Muscle of leg (tissue), 11 donors: ENCODE results near the gene EFNA5. TPM values are rescaled to one million over a fixed set of nuclear protein-coding genes. Genes with fewer than 3 reads are reported as not detected.

Source experiments
- DNase-seq: peaks from one replicate; pipeline ENCODE4 v3.0.0; 2013
- H3K27ac ChIP-seq: one replicate; pipeline ENCODE4 v1.5.1; 2013; ENCODE audit warnings: mild to moderate bottlenecking, low read length, control low read depth
- H3K27me3 ChIP-seq: one replicate; pipeline ENCODE4 v1.6.1; 2013; ENCODE audit warnings: low read length; ENCODE audit not compliant: control insufficient read depth, insufficient read depth
- H3K36me3 ChIP-seq: one replicate; pipeline ENCODE4 v1.6.1; 2013; ENCODE audit warnings: low read length; ENCODE audit not compliant: control insufficient read depth, insufficient read depth
- H3K4me1 ChIP-seq: one replicate; pipeline ENCODE4 v1.6.1; 2013; ENCODE audit warnings: low read length; ENCODE audit not compliant: control insufficient read depth, insufficient read depth
- H3K4me3 ChIP-seq: one replicate; pipeline ENCODE4 v1.5.1; 2013; ENCODE audit warnings: low read length, control low read depth
- H3K9me3 ChIP-seq: replicated peaks from 2 replicates; pipeline ENCODE4 v1.6.1; 2013; ENCODE audit warnings: low read depth, low read length; ENCODE audit not compliant: control insufficient read depth
- WGBS: methylation state at CpG from one replicate; pipeline ENCODE4 v1.1.5; 2013; ENCODE audit warnings: missing lambda C conversion rate; ENCODE audit not compliant: insufficient coverage; 5-methylcytosine and 5-hydroxymethylcytosine counted together
- polyA plus RNA-seq, 8 donors: library from polyadenylated mRNA; unstranded; fragments of 120-200 nt; gene quantifications; one replicate each; pipeline versions ENCODE4 v1.2.1 to v1.2.3, GENCODE V29; 2013; ENCODE audit warnings: inconsistent platforms in 1 of 8, low replicate concordance in 1 of 8; ENCODE audit not compliant: insufficient read length in 8 of 8, insufficient read depth in 1 of 8
- total RNA-seq: library from RNA; stranded (reverse); fragments of 120-200 nt; gene quantifications from one replicate; pipeline ENCODE4 v1.2.4, GENCODE V29; 2013

Gene EFNA5
- total and polyA plus RNA-seq, 9 donors, result 2.2 to 11.4 (median 4.0) TPM

DNA sequence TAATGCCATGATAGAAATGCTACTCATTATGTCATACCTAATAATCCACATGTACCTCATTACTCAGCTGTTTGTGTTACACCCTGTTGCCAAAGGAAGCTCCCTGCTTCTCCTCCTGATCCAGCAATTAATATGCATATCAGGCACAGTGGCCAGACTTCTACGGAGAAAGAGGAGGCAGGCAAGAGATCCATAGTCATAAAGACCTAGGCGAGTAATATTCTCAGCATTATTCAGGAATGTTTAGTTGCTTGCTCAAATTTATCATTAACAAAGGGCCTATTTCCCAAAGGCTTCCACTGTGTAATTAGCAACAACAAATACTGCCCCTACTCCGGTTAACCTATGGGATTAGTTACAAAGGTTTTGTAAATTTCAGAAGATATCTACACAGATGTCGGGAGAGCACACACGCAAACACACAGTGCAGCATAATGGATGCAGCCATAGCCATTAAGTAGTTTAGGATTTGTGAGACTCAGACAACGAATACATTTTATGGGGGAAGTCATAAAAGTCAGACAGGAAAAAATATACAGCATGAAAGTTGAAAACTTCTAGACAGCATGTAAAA, 192.6 kb downstream of the EFNA5 start:
- Histone ChIP-seq H3K27ac (no peak overlapping the region), H3K4me1 (peaks cover under 1% of the 10 kb centered on the region), H3K27me3 (no peaks in the 10 kb centered on the region), H3K4me3 (no peak overlapping the region), H3K36me3 (no peaks in the 10 kb centered on the region), H3K9me3 (no peaks in the 10 kb centered on the region)
- WGBS, result 29% methylated on average over 1 of the region's 6 CpGs
- no peak for DNase-seq

DNA sequence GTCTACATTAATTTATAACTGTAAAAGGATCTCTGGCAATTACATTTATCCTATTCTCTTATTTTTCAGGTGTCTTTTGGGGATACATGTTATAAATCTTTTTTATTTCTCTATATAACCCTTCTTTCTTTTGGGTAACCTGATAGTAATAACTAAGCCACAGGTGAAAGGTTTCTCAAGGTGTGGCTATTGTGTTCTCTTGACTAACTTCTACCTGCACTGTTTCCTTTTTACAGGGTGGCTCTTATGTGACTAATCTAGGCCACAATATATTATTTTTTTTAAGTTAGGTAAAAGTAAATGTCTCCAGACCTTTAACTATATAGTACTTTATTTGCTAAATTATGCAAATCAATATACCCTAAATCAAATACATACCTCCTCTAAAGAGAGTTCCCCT, 193.2 kb downstream of the EFNA5 start:
- H3K36me3 ChIP-seq, result no peaks in the 10 kb centered on the region
- H3K4me3 ChIP-seq, result no peak overlapping the region
- no peaks in the 10 kb centered on the region for H3K4me1 ChIP-seq
- no peak overlapping the region for H3K27ac ChIP-seq
- H3K27me3 ChIP-seq, result no peaks in the 10 kb centered on the region
- DNase-seq, result no peak
- no peaks in the 10 kb centered on the region for H3K9me3 ChIP-seq

DNA sequence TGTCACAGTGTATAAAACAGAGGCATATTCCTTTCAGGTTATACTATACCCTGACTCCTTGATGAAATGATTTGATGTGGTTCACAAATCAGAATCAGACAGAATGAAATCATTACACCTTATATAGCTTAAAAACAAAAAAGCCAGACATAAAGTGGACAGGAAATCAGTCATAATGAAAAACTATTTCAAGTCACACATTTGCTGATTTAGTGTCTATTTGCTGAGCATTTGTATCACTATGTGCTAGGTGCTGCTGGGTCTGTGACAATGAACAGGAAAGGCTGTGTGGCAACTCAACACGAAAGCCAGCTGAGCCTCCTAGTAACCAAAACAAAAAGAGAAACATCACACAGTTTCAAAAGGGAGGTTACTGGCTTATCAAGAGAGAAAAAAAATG, 194.0 kb downstream of the EFNA5 start:
- H3K9me3 ChIP-seq, result no peaks in the 10 kb centered on the region
- peak; percentile 12 for DNase-seq
- no peaks in the 10 kb centered on the region for H3K36me3 ChIP-seq
- H3K27ac ChIP-seq, result no peak overlapping the region
- no CpG with 5 or more reads among the region's 1 CpG for WGBS
- no peaks in the 10 kb centered on the region for H3K4me1 ChIP-seq
- H3K27me3 ChIP-seq, result no peaks in the 10 kb centered on the region
- H3K4me3 ChIP-seq, result no peak overlapping the region

DNA sequence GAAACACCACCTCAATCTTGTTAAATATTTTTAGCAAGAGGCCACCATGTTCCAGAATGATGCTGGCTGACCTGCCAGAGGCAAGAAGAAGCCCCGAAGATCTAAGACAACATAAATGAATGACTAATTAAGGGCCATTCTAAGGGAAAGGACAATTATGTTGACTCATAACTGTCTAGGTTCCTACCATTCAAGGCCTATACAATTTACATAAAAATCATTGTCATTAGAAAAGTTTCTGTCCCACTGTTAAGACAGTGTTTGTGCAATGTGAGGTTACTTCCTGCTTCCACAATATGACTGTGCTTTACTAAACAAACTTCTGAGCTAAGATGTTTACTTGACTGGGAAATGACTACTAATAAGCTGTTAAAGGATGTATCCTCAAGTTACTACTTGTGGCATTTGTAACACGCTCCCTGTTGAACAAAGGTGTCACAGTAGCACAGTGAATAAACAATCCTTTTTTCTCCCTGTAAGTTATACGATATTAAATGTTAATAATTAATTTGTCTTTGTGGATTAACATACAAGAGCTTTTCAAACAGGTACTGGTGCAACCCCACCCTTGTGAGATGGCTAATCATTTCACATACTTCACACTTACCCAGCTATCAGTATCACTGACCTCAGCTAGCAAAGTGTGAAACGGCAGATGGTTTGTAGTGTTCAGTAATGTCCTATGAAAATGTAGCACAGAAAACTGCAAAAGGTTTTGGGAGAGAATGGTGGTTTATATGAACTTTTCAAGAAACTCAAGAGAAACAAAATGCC, 195.8 kb downstream of the EFNA5 start:
- Histone ChIP-seq H3K36me3 (no peaks in the 10 kb centered on the region), H3K4me1 (no peaks in the 10 kb centered on the region), H3K27ac (no peak overlapping the region), H3K9me3 (no peaks in the 10 kb centered on the region), H3K27me3 (no peaks in the 10 kb centered on the region), H3K4me3 (no peak overlapping the region)
- no CpG with 5 or more reads among the region's 4 CpGs for WGBS
- DNase-seq, result no peak

DNA sequence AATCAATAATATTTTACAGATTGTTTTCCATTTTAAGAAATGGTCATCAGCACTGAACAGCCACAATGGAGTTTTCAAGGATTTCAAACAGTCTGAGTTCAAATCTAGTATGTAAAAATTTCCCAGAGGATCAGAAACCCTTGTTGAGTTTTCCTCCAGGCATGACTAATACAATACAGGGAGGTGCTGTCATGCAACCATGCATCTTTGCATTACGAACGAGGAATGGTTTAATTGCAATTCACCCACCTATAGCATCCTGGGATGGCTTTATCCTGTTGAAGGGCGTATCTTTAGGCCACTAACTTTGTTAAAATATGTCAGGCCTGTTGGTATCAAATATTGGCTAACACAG, 196.4 kb downstream of the EFNA5 start:
- no CpG with 5 or more reads among the region's 3 CpGs for WGBS
- DNase-seq, result no peak
- no peaks in the 10 kb centered on the region for H3K4me1 ChIP-seq
- H3K4me3 ChIP-seq, result no peak overlapping the region
- no peaks in the 10 kb centered on the region for H3K36me3 ChIP-seq
- H3K9me3 ChIP-seq, result no peaks in the 10 kb centered on the region
- H3K27me3 ChIP-seq, result no peaks in the 10 kb centered on the region
- no peak overlapping the region for H3K27ac ChIP-seq

DNA sequence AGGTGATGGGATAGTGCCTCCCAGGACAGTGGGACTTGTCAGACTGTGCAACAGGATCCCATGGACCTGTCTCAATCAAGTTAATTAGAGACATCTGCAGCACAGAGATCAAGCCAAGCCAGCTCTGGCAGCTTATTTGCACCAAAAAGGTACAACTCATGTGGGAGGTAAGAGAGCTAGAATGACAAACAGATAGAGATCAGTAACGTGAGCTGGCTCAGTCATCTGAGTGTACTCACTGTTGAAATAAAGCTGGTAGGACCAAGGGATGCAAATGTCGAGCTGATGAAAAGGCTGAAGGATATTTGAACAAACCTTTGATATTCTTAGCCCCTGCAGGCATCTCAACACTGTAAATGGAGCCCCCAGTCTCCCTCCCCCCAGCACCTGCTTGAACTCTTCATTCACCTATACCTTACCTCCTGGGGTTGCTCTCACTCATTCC, 198.1 kb downstream of the EFNA5 start:
- Histone ChIP-seq H3K27ac (no peak overlapping the region), H3K36me3 (no peaks in the 10 kb centered on the region), H3K4me1 (no peaks in the 10 kb centered on the region), H3K9me3 (no peaks in the 10 kb centered on the region), H3K27me3 (no peaks in the 10 kb centered on the region), H3K4me3 (no peak overlapping the region)
- DNase-seq, result no peak
- 52% methylated on average over 2 of the region's 2 CpGs for WGBS

DNA sequence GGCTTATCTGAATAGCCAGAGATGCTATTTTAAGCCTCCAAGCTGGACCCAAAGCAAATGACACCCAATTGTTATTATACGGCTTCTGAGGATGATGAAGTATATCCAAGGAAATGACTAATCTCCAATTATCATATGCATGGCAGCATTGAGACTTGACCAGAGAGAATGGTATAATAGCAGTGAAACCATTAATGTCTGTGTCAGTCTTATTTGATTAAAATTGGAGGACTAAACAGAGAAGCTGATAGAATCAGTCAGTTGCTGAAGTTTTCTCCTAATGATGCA, 200.5 kb downstream of the EFNA5 start:
- no CpG with 5 or more reads among the region's 1 CpG for WGBS
- no peak overlapping the region for H3K27ac ChIP-seq

DNA sequence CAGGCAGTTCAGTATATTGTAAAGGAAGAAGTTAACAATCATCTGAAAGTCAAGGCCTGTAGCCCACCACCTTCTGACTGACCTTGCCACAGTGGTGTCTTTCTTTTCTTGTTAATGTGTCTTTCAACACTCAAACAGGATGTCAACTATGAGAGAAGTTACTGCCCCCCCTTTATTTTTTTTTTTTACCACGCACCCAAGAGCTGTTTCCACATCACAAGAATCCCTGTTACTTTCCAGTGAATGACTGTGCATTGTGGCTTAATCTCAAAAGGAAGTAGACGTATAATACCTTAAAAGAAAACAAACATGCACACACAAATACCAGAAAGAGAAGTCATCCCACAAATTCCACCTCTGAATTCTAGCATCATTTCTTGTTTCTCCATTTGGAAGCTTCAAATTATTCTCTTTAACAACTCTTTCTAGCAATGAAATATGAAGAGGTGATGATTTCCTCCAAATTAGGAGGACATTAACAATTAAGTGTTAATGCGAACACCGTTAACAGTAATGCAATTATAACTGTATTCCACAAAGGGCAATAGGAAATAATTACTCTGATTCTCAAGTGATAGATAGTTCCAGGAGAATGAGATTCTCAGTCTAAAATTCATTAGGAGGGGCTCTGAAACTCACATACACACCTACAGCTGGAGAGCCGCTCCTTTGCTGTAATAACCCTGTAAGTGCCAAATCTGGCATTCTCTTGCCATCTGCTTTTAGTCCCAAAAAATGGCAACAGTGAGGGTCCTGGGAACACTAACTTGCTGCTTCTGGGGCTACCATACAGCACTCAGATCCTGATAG, 201.0 kb downstream of the EFNA5 start:
- WGBS, result 80% methylated on average over 1 of the region's 5 CpGs
- no peaks in the 10 kb centered on the region for H3K4me1 ChIP-seq
- no peaks in the 10 kb centered on the region for H3K27me3 ChIP-seq

More for the DNA sequence above, 200.5 kb downstream of the EFNA5 start:
- Histone ChIP-seq H3K36me3 (no peaks in the 10 kb centered on the region), H3K4me3 (no peak overlapping the region), H3K9me3 (no peaks in the 10 kb centered on the region), H3K4me1 (no peaks in the 10 kb centered on the region), H3K27me3 (no peaks in the 10 kb centered on the region)
- no peak for DNase-seq

DNA sequence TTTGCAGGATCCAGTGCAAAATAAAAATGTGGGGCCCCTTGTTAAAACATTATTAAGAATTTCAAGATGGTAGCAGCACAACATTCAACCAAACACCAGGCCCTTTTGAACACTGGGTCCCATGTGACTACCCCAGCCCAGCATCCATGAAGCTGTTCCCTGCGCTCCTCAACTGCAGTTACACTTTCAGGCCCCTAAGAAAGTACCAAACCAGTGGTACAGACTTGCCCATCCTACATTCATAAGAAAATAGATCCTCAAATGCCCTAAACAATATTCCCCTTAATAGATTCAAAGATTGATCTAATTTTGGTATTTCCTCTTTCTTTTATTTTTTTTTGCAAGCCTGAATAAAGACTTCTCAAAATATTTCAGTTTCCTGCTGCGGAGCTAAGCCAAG, 201.7 kb downstream of the EFNA5 start:
- no peak for DNase-seq
- H3K4me1 ChIP-seq, result no peaks in the 10 kb centered on the region
- H3K36me3 ChIP-seq, result no peaks in the 10 kb centered on the region
- H3K4me3 ChIP-seq, result no peak overlapping the region
- no peak overlapping the region for H3K27ac ChIP-seq
- H3K27me3 ChIP-seq, result no peaks in the 10 kb centered on the region
- 80% methylated on average over 1 of the region's 2 CpGs for WGBS
- no peaks in the 10 kb centered on the region for H3K9me3 ChIP-seq

More for the DNA sequence above, 201.0 kb downstream of the EFNA5 start:
- Histone ChIP-seq H3K27ac (no peak overlapping the region), H3K9me3 (no peaks in the 10 kb centered on the region), H3K4me3 (no peak overlapping the region), H3K36me3 (no peaks in the 10 kb centered on the region)
- no peak for DNase-seq

DNA sequence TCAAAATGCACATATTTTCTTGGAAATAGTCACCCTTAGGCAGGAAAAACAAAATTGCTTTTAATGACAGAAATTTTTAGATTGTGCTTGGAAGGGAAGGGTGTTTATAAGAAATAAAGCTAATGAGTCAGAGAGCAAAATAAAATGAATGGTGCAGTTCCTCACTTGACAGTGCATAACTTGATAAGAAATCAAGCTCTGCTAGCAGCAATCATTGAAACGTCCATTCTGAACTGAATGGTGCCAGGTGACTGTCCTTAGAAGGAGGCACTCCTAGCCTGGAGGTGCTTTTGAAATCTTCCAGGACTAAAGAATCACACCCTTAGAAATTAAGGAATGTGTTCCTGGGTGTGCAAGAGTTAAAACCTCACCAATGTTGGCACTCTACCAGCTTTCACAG, 202.5 kb downstream of the EFNA5 start:
- Histone ChIP-seq H3K27me3 (no peaks in the 10 kb centered on the region), H3K27ac (no peak overlapping the region), H3K9me3 (no peaks in the 10 kb centered on the region), H3K36me3 (no peaks in the 10 kb centered on the region), H3K4me3 (no peak overlapping the region), H3K4me1 (no peaks in the 10 kb centered on the region)
- WGBS, result no CpG with 5 or more reads among the region's 1 CpG
- no peak for DNase-seq
